NCI-H146 (cell line): Measurements from ENCODE around the gene LGI2.

Experiments used
- DNase-seq: peaks from one replicate; lab custom pipeline; 2025; lab: John Stamatoyannopoulos, UW

LGI2 gene

DNA sequence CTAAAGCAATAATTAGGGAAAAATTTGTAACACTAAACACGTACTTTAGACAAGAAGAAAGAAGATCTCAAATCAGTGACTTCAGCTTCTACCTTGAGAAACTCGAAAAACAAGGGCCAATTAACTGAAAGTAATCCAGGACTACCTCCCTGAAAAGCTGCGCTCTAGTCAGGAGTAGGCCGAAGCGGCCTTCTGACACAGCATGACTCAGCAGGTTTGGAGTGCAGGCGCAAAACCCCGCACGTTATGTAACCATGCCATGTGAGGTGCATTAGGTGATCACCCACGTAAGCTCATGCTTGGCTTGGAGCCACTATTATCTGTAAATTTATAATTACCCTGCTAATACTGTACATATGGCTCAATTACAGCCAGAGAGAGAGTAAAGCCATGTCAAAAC is 65.1 kb downstream of the LGI2 start:
- no peak for DNase-seq

DNA sequence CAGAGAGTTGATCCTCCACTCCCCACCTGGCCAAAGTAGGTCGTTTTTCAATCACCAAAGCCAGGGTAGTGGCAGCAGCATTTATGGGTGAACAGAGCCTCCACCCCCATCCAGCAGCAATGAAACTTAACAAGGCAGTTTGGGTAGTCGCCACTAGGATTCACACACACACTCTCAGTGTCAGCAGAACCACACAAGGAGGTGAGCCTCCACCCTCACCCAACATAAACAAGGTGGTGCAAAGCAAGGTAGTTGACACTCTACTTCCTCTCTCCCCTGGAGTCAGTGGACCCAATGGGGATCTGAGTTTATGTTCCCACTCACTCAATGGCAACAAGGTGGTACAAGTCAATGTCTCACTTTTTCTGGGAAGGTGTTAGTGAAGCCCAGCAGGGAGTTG is 67.5 kb downstream of the LGI2 start:
- DNase-seq, result no peak

DNA sequence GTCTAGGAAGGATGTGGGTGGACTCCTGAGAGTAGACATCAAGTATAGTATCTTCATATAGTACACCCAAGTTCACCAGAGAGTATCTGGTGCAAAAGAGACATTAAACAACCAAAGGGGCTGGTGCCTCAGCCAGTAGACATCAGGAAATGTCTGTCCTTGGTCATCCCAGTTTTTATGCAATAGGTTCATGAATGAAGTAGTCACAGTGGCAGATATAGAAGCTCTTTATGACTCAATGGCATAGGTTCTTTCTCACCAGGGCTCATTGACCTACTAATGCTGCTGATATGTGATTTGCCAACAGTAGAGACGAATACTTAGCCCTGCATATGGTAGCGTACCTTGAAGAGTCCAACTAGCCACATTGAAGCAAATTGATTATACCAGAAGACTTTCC is 72.9 kb downstream of the LGI2 start:
- DNase-seq, result no peak

DNA sequence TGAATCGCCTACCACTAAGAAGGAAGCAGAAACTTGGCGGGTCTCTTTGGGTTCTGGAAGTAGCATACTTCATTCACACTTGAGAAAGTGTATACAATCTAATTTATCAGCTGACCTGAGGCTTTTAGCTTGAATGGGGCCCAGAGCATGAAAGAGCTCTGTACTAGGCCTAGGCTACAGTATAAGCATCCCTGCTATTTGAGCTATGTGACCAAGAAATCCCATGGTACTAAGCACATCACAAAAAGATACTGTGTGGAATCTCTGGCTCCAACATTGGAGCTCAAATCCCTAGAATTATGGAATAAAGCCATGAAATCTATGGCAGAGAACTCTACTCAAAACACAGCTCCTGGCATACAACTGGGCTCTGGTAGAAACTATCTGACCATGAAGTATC is 74.0 kb downstream of the LGI2 start:
- DNase-seq, result no peak

DNA sequence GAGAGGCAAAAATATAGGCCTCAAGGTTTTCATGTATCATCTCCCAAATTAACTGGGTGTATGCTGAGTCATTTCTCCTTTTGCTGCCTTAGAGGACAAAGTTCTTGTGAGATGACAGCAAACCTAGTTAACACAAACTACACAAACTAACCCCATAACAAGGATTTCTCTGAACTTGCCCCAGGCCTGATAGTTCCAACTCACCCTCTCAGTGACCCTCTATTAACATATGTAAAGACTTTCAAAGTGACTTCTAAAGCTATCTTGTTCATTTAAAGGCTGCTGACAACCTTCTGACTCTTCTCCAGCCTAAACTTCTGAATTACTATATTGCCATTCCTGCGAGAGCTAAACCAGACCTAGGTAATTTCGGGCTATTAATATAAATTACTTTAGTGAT is 74.7 kb downstream of the LGI2 start:
- DNase-seq, result no peak

DNA sequence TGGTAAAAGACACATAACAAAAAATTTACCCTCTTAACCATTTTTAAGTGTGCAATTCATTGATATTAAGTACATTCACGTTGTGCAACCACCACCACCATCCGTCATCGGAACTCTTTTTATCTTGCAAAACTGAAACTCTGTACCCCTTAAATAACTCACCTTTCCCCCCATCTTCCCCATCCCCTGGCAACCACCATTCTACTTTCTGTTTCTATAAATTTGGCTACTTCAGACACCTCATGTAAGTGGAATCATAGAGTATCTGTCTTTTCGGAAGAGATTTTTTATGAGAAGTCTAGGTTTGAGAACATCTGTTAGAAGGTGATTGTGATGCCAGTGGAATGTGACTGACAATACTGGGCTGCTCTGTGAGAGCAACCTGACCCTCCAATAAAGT is 78.1 kb downstream of the LGI2 start:
- DNase-seq, result no peak

DNA sequence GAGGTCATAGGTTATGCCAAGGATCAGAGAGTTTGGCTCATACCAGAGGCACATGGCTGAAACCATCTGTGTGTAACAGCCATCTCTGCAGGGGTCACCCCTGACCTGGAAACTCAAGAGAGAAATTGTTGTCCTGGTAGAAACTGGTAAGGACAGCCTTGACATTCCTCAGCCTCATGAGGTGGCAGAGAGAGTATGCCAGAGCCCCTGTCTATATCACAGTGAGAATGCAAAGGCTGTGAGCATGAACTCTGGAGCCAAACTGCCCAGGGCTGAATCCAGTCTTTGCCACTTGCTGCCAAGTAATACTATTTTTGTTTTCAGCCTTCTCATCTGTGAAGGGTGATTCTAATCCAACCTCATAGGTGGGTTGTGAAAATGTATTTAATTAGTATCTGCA is 80.8 kb downstream of the LGI2 start:
- DNase-seq, result no peak
